ENCODE data around the gene PARD6B.
"Not testable (repeated sequence)": the region's sequence is repeated elsewhere in the genome, so short reads cannot be mapped to it uniquely, and the experiment has no call there.

The PARD6B gene

DNA sequence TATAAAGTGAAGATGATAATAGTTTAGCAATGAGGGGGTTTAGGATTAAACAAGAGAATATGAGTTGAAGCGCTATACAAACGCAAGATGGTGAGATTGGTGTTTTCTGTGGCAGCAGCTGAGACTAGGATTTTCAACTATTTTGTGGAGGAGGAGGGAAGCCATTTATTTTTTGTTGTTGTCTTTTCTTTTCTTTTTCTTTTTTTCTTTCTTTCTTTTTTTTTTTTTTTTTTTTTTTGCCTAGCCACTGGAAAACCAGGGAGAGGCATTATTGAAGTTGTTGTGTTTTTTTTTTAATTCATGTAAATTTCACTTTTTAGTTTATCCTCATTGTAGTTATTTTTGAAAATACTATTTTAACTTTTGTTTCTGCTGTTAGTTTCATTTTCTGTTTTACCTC is 15.9 kb downstream of the PARD6B start:
- no peak for DNase-seq

DNA sequence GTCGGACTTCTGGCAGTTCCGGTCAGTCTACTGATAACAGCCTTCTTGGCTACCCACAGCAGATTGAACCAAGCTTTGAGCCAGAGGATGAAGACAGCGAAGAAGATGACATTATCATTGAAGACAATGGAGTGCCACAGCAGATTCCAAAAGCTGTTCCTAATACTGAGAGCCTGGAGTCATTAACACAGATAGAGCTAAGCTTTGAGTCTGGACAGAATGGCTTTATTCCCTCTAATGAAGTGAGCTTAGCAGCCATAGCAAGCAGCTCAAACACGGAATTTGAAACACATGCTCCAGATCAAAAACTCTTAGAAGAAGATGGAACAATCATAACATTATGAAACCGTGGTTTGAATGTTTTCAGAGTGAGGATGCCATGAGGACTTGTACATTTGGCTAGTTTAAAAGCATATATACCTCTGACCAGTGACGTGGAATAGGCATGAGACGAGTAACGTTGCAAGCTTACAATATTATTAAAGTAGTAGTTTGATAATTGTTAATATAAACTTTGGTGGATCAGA is 18.8 kb downstream of the PARD6B start:
- DNase-seq: no peak

- DNase-seq: no peak
Observed at GRCh38 chr20:50753152-50753551, 21.8 kb downstream of the PARD6B start.

DNA sequence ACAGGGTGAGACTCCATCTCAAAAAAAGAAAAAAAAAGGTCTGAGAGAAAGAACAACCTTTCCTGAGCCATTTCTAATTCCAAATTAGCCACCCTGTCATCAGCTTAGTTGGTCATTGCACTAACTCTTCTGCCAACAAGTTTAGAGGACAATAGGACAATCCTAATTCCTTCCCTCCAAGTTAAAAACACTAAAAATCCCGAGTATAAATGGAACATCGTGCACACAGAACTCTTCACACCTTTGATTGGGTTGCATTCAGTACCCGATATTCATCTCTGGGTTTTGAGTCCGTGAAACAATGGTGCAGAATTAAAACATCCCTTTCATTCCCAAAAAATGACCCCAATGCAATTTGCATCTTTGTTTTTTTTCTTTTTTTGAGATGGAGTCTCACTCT is 23.0 kb downstream of the PARD6B start:
- no peak for DNase-seq

DNA sequence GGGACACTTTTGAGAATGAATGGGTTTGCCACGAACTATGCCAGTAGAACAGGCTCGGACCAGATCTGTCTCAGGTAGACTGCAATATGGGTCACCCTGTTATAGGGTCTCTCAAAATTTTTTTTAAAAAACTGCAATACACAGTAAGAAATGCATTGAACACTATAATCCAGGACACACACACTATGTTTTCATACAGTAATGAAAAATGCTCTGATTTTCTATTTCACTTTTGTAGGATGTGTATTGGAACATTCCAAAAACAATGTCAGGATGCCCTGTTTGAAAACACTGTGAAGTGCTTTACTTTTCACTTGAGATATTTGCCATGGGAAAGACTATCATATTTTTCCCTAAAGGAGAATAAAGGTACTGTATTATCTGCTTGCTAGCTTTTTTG is 25.1 kb downstream of the PARD6B start:
- no peak for DNase-seq

DNA sequence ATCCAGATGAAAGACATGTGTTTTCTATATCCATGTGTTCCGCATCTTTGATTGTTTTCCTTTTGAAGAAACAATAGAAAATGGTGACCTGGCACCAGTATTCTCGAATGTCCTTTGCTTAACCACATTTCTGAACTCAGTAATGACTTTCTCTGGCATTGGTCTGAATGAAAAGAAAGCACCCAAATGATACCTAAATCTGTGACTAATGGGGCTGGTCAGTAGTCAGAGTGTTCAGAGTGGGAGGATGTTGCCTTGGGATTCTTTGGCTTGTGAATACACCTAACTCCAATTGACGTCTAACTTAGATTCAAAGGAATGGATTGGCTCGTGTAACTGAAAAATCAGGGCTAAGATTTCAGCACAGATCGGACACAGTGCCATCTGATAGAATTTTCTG is 27.1 kb downstream of the PARD6B start:
- DNase-seq: no peak

DNA sequence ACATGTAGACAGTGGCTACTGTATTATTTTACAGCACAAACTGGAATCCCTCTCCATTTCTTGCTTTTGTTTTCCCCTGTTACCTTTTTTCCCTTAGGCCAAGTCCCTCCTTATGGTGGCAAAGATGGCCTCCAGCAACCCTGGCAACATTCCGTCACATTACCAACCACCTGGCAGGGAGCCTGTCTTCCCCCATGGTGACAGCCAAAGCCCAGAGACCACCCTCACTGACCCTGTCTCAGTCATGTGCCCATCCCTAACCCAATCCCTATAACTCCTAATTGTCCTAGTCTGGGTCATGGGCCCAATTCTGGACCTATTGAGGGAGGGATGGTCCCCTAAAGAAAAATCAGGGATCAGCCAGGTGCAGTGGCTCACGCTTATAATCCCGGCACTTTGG is 27.6 kb downstream of the PARD6B start:
- DNase-seq: no peak

GRCh38 chr20:50759678-50760077 is 28.3 kb downstream of the PARD6B start:
- DNase-seq: no peak

DNA sequence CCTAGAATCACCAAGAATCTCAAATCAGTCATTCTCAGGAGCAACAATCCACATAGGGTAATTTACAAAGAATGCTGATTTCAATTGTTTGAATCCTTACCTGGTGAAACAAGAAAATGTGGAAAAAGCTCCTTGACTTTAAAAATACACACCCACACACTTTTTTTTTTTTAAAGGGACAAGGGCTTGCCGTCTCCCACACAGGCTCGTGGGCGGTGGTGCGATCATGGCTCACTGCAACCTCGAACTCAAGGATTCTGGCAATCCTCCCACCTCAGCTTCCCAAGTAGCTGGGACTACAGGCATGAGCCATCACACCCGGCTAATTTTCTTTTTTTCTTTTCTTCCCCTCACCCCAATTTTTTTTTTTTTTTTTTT is 30.7 kb downstream of the PARD6B start:
- DNase-seq: no peak

DNA sequence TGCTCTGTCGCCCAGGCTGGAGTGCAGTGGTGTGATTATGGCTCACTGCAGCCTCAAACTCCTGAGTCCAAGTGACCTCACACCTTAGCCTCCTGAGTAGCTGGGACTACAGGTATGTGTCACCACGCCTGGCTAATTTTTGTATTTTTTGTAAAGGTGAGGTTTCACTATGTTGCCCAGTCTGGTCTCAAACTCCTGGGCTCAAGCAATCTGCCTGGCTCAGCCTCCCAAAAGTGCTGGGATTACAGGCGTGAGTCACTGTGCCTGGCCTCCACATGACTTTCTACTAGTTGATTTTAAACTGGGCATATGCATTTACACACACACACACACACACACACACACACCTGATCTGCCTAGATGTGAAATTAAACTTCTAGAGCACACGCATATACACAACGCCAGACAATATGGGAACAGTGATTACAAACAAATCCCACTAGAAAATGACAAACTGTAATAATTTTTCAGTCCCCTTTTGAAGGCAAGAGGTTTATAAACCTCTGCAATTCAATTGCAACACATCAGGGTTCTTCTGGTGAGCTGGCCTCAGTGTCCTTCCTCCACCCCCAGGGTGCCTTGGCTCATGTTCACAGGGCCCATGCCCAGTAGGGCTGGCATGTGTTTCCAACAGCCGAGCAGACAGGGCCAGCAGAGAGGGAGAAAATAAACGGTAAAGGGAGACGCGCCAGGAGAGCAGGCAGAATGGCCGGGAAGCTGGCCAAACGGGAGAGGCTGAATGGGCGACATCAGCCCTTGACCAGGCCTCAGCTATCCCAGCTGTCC is 31.2 kb downstream of the PARD6B start:
- DNase-seq: no peak

DNA sequence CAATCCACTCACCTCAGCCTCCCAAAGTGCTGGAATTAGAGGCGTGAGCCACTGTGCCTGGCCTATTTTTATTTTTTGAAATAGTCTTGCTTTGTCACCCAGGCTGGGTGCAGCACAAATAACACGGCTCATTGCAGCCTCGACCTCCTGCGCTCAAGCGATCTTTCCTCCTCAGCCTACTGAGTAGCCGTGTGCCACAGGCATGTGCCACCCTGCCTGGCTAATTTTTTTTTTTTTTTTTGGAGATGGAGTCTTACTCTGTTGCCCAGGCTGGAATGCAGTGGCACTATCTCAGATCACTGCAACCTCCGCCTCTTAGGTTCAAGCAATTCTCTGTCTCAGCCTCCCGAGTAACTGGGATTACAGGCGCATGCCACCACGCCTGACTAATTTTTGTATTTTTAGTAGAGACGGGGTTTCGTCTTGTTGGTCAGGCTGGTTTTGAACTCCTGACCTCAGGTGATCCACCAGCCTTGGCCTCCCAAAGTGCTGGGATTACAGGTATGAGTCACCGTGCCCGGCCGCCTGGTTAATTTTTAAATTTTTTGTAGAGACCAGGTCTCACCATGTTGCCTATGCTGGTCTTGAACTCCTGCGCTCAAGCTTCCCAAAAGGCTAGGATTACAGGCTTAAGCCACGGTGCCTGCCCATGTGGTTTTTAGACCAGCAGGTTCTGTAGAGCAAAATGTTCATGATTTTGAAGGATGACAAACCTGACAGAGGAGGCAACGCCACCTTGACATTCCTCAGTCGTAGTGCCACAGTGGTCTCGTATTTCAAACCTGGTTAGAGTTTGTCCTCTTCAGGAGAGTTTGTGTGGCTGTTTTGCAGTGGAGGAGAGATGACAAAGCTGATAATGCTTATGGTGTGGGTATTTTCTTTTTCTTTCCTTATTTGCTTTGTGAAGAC is 32.4 kb downstream of the PARD6B start:
- not testable (repeated sequence) for DNase-seq

DNA sequence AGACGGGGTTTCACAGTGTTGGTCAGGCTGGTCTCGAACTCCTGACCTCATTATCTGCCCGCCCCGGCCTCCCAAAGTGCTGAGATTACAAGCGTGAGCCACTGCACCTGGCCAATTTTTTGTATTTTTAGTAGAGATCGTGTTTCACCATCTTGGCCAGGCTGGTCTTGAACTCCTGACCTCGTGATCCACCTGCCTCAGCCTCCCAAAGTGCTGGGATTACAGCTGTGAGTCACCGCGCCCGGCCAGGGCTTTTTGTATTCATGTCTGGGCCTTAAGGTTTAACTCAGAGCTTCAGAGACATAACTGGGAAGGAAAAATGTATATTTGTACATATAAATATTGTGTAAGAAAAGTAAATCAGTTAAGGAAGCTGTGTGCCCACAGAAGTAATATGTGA is 33.9 kb downstream of the PARD6B start:
- DNase-seq: not testable (repeated sequence)

DNA sequence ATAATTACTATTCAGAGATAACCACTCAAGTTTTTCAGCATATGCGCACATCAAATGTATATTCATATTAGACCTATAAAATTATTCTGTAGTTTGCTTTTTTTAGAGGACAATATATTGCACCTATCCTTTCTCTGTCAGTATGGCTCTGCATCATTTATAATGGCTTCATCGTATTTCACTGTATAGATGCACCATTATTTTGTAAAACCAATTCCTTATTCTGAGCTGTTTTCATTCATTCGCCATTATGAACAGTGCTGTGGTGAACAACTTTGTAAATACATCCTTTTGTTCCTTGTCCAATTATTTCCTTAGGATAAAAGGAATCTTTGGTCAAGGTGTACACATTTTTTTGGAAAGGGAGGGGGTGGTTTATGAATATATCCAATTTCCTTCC is 34.3 kb downstream of the PARD6B start:
- no peak for DNase-seq

DNA sequence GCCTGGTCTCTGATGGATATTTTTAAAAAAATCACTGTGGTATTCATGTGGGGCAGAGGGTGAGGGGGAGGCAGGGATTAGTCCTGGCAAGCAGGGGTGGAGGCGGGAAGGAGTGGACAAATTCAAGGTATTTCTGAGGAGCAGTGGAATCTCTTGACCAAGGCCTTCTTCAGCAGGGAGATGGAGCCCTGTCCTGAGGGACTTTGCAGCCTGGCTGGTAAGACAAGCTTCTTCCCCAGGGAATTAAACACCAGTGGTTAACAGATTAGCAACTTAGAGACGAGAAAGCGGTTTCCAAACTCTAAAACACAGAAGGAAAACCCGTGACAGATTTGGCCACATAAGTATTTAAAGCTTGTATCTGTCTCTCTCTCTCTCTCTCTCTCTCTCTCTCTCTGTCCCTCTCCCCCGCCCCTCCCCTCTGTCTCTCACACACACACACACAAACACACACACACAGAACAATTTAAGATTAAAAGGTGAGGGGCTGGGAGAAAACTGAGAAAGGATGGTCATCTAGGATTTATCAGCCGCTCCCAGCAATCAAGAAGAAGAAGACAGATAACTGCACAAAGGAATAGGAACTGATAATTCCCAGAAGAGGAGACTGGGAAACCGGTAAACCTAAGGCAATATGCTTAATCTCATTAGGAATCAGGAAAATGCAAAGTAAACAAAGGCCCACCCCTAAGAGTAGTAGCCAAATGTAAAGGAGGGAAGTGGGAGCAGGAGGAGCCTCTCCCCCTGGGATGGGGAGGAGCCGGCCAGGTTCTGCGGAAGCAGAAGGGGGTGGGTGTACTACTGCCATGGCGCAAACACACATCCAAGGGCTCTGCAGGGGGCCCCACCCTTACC is 35.8 kb downstream of the PARD6B start:
- DNase-seq: not testable (repeated sequence)

GRCh38 chr20:50768991-50769390 is 37.6 kb downstream of the PARD6B start:
- not testable (repeated sequence) for DNase-seq

DNA sequence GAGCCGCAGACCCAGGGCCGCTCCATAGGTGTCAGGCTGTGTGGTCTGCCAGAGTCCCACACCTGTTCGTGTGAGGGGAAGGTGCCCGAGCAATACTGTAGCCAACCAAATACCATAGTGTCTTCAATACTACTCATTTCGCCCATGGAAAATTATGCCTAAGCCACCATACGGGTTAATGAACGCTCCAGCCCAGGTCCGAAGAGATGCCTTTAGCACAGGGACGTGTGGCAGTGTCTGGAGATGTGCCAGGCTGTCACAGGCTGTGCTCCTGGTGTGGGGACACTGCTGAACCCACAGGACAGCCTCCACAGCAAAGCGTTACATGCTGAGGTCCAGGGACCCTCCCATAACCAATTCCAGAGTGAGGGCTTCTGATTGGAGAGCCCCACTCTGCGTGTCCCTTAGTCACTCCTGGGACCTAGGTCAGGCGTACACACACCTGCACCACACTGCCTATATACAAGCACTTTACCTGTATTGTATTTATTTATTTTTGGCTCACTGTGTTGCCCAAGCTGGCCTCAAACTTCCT is 38.2 kb downstream of the PARD6B start:
- not testable (repeated sequence) for DNase-seq

- not testable (repeated sequence) for DNase-seq
Observed at GRCh38 chr20:50771419-50772080, 40.2 kb downstream of the PARD6B start.

- no peak for DNase-seq
Observed at GRCh38 chr20:50772420-50773185, 41.2 kb downstream of the PARD6B start.

DNA sequence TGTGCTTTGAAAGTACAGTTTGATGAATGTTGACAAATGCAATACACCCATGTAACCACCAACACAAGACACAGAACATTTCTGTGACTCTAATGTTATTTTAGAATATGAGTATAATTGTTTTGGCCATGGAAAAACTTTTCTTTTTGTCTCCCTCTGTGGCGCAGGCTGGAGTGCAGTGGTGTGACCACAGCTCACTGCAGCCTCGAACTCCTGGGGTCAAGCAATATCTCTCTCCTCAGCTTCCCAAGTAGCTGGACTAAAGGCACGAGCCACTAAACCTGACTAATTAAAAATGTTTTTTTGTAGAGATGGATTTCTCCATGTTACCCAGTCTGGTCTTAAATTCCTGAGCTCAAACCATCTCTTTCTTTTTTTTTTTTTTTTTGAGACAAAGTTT is 43.1 kb downstream of the PARD6B start:
- DNase-seq: no peak

DNA sequence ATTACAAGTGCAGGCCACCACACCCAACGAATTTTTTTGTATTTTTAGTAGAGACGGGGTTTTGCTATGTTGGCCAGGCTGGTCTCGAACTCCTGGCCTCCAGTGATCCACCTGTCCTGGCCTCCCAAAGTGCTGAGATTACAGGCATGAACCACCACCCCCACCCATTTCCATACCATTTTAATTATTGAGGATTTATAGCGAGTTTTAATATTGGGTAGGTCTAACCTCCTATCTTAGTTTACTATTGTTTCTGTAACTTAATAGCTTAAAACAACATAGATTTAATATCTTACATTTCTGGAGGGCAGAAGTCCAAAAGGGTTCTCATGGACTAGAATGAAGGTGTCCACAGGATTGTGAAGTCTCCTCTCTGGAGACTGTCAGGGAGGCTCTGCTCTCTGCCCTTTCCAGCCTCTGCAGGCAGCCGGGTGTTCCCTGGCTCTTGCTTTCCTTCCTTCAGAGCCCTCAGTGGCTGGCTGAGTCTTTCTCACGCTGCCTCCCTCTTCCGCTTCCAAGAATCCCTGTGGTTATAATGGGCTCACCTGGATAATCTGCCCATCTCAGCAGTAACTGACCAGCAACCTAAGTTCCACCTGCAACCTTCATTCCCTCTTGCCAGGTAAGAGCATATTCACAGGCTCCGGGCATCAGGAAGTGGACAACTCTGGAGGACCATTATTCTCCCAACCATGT is 44.9 kb downstream of the PARD6B start:
- no peak for DNase-seq

- DNase-seq: no peak
Observed at GRCh38 chr20:50777373-50777772, 46.0 kb downstream of the PARD6B start.
